Measurements from ENCODE around the gene MYG1.

The MYG1 gene

GRCh38 chr12:53338017-53338416, 38.5 kb downstream of the MYG1 start:
- H3K4me3 ChIP-seq (ENCODE audit: low read depth, low read length) = no peak overlapping the region
- TF ChIP-seq CTCF (IDR thresholded peaks at IDR 0.05; ENCODE audit: borderline replicate concordance, insufficient read depth, low read depth, low read length) = no peak

- H3K4me3 ChIP-seq (ENCODE audit: low read depth, low read length) = no peak overlapping the region
- no peak for TF ChIP-seq CTCF (IDR thresholded peaks at IDR 0.05; ENCODE audit: borderline replicate concordance, insufficient read depth, low read depth, low read length)
These were observed 39.4 kb downstream of the MYG1 start for GRCh38 chr12:53338916-53339315.

GRCh38 chr12:53340398-53340797, 40.9 kb downstream of the MYG1 start:
- no peak overlapping the region for H3K4me3 ChIP-seq (ENCODE audit: low read depth, low read length)
- TF ChIP-seq CTCF (IDR thresholded peaks at IDR 0.05; ENCODE audit: borderline replicate concordance, insufficient read depth, low read depth, low read length) = no peak

- no peak for TF ChIP-seq CTCF (IDR thresholded peaks at IDR 0.05; ENCODE audit: borderline replicate concordance, insufficient read depth, low read depth, low read length)
- H3K4me3 ChIP-seq (ENCODE audit: low read depth, low read length) = no peak overlapping the region
These were observed 44.0 kb downstream of the MYG1 start for GRCh38 chr12:53343449-53343848.

GRCh38 chr12:53343969-53344368, 44.5 kb downstream of the MYG1 start:
- TF ChIP-seq CTCF (IDR thresholded peaks at IDR 0.05; ENCODE audit: borderline replicate concordance, insufficient read depth, low read depth, low read length) = no peak
- H3K4me3 ChIP-seq (ENCODE audit: low read depth, low read length) = no peak overlapping the region

- TF ChIP-seq CTCF (IDR thresholded peaks at IDR 0.05; ENCODE audit: borderline replicate concordance, insufficient read depth, low read depth, low read length) = no peak
- H3K4me3 ChIP-seq (ENCODE audit: low read depth, low read length) = no peak overlapping the region
These were observed 45.0 kb downstream of the MYG1 start for GRCh38 chr12:53344487-53344823.

GRCh38 chr12:53344824-53345485, 45.5 kb downstream of the MYG1 start:
- peak overlapping the region; percentile 57 for H3K4me3 ChIP-seq (ENCODE audit: low read depth, low read length)
- peak; percentile 79 for TF ChIP-seq CTCF (IDR thresholded peaks at IDR 0.05; ENCODE audit: borderline replicate concordance, insufficient read depth, low read depth, low read length)
